Astrocyte of the spinal cord (primary cell): ENCODE measurements around the gene RARRES2.
A peak's percentile ranks its signal among the peaks of the same experiment; 100 is the strongest.

Experiments
- DNase-seq: peaks from one replicate; pipeline ENCODE4 v3.0.0; 2011; ENCODE audit warnings: low read depth, low spot score
- H3K4me3 ChIP-seq: 2 replicates; pipeline ENCODE4 v1.5.1; 2011; ENCODE audit warnings: low read depth, mild to moderate bottlenecking, low read length, moderate library complexity
- in situ Hi-C: cut with HindIII; loops from 2 replicates; pipeline ENCODE4 v1.10.0; 2017; ENCODE audit warnings: low sequenced_read_pairs
- TF ChIP-seq, protein P1 (sequence below): IDR thresholded peaks from 2 replicates; pipeline ENCODE4 v1.5.1; 2012; ENCODE audit warnings: low read depth, mild to moderate bottlenecking, low read length, inconsistent platforms

Gene RARRES2

DNA sequence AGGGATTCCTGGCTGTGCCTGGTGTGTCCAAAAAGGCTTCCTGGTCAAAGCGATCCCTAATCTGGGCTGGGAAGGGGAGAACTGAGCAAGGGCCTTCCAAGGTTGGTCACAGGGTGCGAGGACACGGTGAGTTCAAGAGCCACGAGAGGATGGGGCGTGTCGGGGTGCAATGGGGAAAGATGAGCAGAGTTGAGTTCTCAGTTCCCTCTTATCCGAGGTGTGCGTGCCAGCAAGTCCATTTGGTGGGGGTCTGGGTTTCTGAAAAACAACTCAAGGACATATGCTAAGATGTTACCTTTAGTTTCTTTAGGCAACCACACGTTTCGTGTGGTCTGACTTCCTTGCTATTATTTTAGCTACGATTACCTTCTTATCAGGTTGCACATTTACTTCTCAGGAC lies 39.0 kb upstream of the RARRES2 start:
- H3K4me3 ChIP-seq, result peak overlapping the region; percentile 83
- TF ChIP-seq, protein P1, sequence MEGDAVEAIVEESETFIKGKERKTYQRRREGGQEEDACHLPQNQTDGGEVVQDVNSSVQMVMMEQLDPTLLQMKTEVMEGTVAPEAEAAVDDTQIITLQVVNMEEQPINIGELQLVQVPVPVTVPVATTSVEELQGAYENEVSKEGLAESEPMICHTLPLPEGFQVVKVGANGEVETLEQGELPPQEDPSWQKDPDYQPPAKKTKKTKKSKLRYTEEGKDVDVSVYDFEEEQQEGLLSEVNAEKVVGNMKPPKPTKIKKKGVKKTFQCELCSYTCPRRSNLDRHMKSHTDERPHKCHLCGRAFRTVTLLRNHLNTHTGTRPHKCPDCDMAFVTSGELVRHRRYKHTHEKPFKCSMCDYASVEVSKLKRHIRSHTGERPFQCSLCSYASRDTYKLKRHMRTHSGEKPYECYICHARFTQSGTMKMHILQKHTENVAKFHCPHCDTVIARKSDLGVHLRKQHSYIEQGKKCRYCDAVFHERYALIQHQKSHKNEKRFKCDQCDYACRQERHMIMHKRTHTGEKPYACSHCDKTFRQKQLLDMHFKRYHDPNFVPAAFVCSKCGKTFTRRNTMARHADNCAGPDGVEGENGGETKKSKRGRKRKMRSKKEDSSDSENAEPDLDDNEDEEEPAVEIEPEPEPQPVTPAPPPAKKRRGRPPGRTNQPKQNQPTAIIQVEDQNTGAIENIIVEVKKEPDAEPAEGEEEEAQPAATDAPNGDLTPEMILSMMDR, result no peak
- in situ Hi-C loops, result no loop called here
- no peak for DNase-seq

DNA sequence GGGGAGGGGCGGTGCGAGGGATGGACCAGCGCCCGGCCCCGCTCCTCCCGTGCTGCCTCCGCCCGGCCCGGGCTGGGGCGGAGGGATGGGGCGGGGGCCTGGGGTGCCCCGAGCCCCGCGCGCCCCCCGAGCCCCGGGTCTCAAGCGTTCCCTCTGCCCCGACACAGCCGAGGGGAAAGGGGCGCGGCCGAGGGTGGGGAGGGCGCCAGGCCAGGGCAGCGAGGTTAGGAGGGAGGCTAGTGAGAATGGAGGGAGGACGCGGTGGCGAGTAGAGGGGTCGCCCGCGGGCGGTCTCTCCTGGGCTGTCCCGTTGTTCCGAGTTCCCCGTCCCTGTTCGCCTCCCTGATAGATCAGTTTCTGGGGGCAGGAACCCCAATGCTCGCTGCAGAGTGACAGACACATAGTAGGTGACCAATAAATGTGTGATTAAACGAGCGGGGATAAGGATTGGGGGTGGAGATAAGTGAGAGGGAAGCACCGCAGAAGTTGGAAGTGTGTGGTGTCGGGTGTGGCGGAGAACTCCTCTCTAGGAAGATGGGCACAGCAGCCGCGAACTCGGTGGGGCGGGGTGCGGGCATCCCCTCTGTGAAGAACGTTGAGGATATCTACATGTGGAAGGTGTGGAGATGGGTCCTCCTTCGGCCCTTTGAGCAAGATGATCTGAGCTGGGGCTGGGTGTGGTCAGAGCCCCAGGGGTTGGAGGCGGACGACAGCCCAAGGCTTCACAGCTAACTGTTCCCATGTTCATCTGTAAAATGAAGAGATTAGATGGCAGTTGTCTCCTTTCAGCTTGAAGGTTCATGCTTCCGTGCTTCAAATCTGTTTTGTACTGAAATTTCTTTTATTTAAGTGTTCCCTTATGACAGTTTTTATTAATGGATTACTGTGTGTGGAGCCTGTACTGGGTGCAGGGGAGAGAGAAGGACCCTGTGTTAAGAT lies 38.3 kb upstream of the RARRES2 start:
- in situ Hi-C loops, result no loop called here

DNA sequence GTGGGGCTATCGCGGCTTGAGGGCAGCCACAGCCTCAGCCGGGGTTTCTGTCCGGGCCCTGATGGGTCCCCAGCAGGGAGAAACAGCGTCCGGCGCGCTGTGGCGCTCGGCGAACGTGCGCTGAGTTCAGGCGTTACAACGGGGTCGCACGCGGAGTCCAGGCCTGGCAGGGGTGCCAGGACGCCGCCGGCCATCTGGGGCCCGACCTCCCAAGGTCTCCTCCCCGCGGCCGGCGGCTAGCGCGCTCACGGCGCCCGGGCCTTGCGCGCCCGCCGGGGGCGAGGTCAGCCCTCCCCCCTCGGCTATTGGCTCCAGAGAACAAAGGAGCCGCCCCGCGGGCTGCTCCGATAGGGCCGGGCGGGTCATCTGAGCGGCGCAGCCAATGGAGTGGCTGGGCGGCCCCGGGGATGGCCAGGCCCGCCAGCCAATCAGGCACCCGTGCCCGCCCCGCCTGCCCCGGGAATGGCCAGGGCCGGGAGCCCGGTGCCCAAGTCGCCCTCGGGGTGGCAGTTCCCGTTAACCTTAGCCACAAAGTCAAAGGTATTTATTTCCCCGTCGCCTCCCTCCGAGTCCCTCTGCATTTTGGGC lies 37.5 kb upstream of the RARRES2 start, which contains the start of gene ZNF775:
Gene ZNF775, plus strand, starts transcription at position 478 of the 588 bp plus-strand sequence. CDS start 9,141 bp downstream, outside the sequence.
- in situ Hi-C loops, result no loop called here
- peak; percentile 95 for DNase-seq
- TF ChIP-seq, protein P1, result no peak
- peak within 1 kb of the TSS; percentile 83 for H3K4me3 ChIP-seq

More for the DNA sequence above, 38.3 kb upstream of the RARRES2 start:
- DNase-seq, result no peak
- TF ChIP-seq, protein P1, result no peak
- peak overlapping the region; percentile 83 for H3K4me3 ChIP-seq

DNA sequence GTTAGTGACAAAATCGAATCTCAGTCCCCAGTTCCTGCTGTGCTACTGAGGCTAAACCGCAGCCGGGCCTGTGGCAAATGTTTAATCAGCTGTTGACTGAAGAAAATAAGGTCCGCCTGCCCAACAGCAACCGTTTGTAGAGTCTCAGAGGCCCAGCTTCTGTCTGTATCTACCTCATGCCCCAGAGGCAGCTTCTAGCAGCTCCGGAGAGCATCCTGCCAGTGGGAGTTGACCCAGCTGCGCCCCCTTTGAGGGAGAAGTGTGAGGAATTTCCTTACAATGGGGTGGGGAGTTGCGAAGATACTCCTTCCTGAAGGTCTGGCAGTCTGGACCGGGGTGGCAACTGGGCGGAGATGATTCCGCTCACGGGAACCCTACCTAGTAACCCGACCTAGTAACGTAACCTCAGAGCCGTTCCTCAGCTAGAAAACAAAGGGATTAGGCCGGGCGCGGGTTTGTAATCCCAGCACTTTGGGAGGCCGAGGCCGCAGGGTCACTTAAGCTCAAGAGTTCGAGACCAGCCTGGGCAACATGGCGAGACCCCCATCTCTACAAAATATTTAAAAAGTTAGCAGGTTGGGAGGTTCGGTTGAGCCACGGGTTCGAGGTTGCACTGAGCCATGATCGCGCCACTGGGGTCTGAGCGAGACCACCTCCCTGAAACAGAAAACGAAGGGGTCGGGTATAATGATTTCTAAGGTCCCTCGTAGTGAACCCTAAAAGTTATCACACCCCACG lies 36.9 kb upstream of the RARRES2 start:
- in situ Hi-C loops, result no loop called here
- H3K4me3 ChIP-seq, result peak overlapping the region; percentile 45
- peak; percentile 71 for DNase-seq
- TF ChIP-seq, protein P1, result peak; percentile 29

DNA sequence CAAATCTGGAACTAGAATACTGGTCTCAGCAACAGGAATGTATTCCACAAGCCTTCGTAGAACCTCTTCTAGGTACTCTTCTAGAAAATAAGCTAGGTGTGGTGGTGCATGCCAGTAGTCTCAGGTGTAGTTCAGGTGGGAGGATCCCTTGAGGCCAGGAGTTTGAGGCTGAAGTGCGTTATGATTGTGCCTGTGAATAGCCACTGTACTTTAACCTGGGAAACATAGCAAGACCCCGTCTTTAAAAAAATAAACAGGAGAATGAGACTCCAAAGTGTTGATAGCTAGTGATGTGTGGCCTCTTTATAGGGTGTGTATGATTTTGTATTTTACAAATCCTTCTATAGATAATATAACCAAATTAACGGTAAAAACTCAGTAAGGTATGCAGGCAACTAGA lies 36.2 kb upstream of the RARRES2 start:
- TF ChIP-seq, protein P1, result no peak
- no peak for DNase-seq
- H3K4me3 ChIP-seq, result no peak overlapping the region
- in situ Hi-C loops, result no loop called here

DNA sequence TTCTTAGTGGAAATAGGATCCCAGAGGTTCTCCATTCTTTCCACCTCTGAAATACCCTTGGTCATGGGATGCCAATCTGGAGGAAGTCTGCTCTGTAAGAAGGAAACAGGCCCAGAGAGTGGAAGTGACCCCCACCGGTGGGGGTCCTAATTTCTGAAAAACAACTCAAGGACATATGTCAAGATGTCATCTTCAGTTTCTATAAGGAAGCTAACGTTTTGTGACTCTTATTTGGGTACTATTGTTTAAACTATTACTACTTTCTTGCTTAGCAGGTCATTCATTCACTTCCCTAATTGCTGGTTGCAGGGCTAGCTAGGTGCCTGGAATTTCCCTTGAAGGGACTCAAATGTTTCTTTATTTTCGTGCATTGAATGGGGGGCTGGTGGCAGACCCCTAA lies 35.8 kb upstream of the RARRES2 start:
- TF ChIP-seq, protein P1, result no peak
- H3K4me3 ChIP-seq, result no peak overlapping the region
- in situ Hi-C loops, result no loop called here
- DNase-seq, result no peak
